Prostate gland (tissue), 2 donors: ENCODE measurements around the gene MRPS9.

Experiments used
- POLR2AphosphoS5 ChIP-seq: sonication (generic); formaldehyde crosslinking; IDR thresholded peaks from one replicate; pipeline ENCODE4 v1.6.1; 2017; ENCODE audit warnings: antibody characterized with exemption
- TF ChIP-seq, protein P1 (sequence below), 4 experiments: fragments of 200-600 bp in 2 of 4; fragments of 450-650 bp in 2 of 4; sonication (generic) in 2 of 4; IDR thresholded peaks; 1 replicate in 3 of 4; 2 replicates in 1 of 4; pipeline ENCODE4 v1.5.1; 2016 to 2019; ENCODE audit warnings: antibody characterized with exemption in 4 of 4, mild to moderate bottlenecking in 2 of 4, moderate library complexity in 2 of 4

- TF ChIP-seq, protein P1, sequence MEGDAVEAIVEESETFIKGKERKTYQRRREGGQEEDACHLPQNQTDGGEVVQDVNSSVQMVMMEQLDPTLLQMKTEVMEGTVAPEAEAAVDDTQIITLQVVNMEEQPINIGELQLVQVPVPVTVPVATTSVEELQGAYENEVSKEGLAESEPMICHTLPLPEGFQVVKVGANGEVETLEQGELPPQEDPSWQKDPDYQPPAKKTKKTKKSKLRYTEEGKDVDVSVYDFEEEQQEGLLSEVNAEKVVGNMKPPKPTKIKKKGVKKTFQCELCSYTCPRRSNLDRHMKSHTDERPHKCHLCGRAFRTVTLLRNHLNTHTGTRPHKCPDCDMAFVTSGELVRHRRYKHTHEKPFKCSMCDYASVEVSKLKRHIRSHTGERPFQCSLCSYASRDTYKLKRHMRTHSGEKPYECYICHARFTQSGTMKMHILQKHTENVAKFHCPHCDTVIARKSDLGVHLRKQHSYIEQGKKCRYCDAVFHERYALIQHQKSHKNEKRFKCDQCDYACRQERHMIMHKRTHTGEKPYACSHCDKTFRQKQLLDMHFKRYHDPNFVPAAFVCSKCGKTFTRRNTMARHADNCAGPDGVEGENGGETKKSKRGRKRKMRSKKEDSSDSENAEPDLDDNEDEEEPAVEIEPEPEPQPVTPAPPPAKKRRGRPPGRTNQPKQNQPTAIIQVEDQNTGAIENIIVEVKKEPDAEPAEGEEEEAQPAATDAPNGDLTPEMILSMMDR (IDR thresholded peaks at IDR 0.05), result no peak
- TF ChIP-seq POLR2AphosphoS5, result no peak
Measured at GRCh38 chr2:105140240-105140568, 102.3 kb downstream of the MRPS9 start.
